Calu3 (cell line): ENCODE measurements around the gene RASSF8. TPM values are rescaled to one million over a fixed set of nuclear protein-coding genes. Genes with fewer than 3 reads are reported as not detected.

Experiments used
- BruUV-seq: library from RNA; stranded (reverse); fragments of 400-500 nt; replicated peaks from 2 replicates; lab custom pipeline; 2021; lab: Mats Ljungman, UMichigan
- CTCF ChIA-PET: fragments of 300-600 bp; sonication (Branson Sonifier 250); formaldehyde crosslinking; loops from one replicate; lab custom pipeline; 2022; ENCODE audit warnings: antibody characterized with exemption; lab: Charles Lee
- DNase-seq: peaks from one replicate; pipeline ENCODE4 v3.0.0; 2022
- H3K27ac Mint-ChIP-seq: one replicate; pipeline ENCODE4 v1.8.0; 2022; ENCODE audit warnings: mixed read lengths; ENCODE audit not compliant: unreplicated experiment
- H3K27me3 Mint-ChIP-seq: one replicate; pipeline ENCODE4 v1.8.0; 2022; ENCODE audit warnings: mixed read lengths; ENCODE audit not compliant: unreplicated experiment
- H3K36me3 Mint-ChIP-seq: one replicate; pipeline ENCODE4 v1.8.0; 2022; ENCODE audit warnings: mild to moderate bottlenecking, moderate library complexity, mixed read lengths; ENCODE audit not compliant: insufficient read depth, unreplicated experiment
- H3K4me1 Mint-ChIP-seq: one replicate; pipeline ENCODE4 v1.8.0; 2022; ENCODE audit warnings: mild to moderate bottlenecking, low read depth, mixed read lengths; ENCODE audit not compliant: unreplicated experiment
- H3K4me3 Mint-ChIP-seq: one replicate; pipeline ENCODE4 v1.8.0; 2022; ENCODE audit warnings: mild to moderate bottlenecking, low read depth, moderate library complexity, mixed read lengths; ENCODE audit not compliant: unreplicated experiment
- H3K9me3 Mint-ChIP-seq: one replicate; pipeline ENCODE4 v1.8.0; 2022; ENCODE audit warnings: low read depth, mixed read lengths; ENCODE audit not compliant: unreplicated experiment
- CTCF ChIP-seq: fragments of 200-600 bp; IDR thresholded peaks from one replicate; pipeline ENCODE4 v1.8.0; 2022; ENCODE audit warnings: antibody characterized with exemption; ENCODE audit not compliant: unreplicated experiment
- intact Hi-C: fragments of 100-400 bp; cut with micrococcal nuclease; formaldehyde crosslinking; loops from one replicate; pipeline ENCODE4 v1.10.0; 2022; ENCODE audit not compliant: unreplicated experiment
- total RNA-seq: library from RNA; stranded (reverse); gene quantifications from 2 replicates; pipeline ENCODE4 v1.2.3, GENCODE V29; 2022

Gene RASSF8
- total RNA-seq, 1 experiment from 2014 or later = 26.6 TPM

DNA sequence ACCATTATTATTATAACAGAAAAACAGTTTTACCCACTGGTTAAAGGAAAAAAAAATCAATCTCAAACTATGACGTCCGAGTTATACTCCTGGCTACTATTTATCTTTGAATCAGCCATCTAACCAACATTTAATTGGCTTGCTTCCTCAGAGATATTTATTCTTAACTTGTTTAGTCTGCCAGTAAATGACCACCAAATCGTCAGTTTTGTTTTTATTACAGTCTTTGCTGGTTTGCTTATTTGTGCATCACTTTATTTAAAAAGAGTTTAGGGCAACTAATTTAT, 71.2 kb downstream of the RASSF8 start:
- intact Hi-C loops = loop anchor here (1.0 to 5.0 kb wide), 3 partner anchors 69 to 593 kb away; no protein-coding TSS in a partner anchor
- no peak overlapping the region for H3K27ac Mint-ChIP-seq
- no peaks in the 10 kb centered on the region for H3K27me3 Mint-ChIP-seq
- H3K9me3 Mint-ChIP-seq = no peaks in the 10 kb centered on the region
- no peak overlapping the region for H3K4me3 Mint-ChIP-seq
- BruUV-seq = no TSS peak
- H3K4me1 Mint-ChIP-seq = peaks cover 33% of the 10 kb centered on the region
- no peaks in the 10 kb centered on the region for H3K36me3 Mint-ChIP-seq
- TF ChIP-seq CTCF = no peak
- no peak for DNase-seq
- CTCF ChIA-PET = no interaction called here

GRCh38 chr12:26030371-26030770, 71.9 kb downstream of the RASSF8 start:
- no peak for DNase-seq
- no peaks in the 10 kb centered on the region for H3K36me3 Mint-ChIP-seq
- intact Hi-C loops = no loop called here
- H3K4me3 Mint-ChIP-seq = no peak overlapping the region
- no peaks in the 10 kb centered on the region for H3K9me3 Mint-ChIP-seq
- BruUV-seq = no TSS peak
- TF ChIP-seq CTCF = no peak
- CTCF ChIA-PET = no interaction called here
- H3K27ac Mint-ChIP-seq = no peak overlapping the region
- no peaks in the 10 kb centered on the region for H3K27me3 Mint-ChIP-seq
- peaks cover 33% of the 10 kb centered on the region for H3K4me1 Mint-ChIP-seq

GRCh38 chr12:26031318-26031717, 72.8 kb downstream of the RASSF8 start:
- no peaks in the 10 kb centered on the region for H3K9me3 Mint-ChIP-seq
- no TSS peak for BruUV-seq
- CTCF ChIA-PET = interaction anchor here (1.2 kb wide), 1 partner anchor 596 kb away, joined by 3 read pairs; no protein-coding TSS in a partner anchor
- H3K27me3 Mint-ChIP-seq = no peaks in the 10 kb centered on the region
- no peak overlapping the region for H3K4me3 Mint-ChIP-seq
- no peak for TF ChIP-seq CTCF
- DNase-seq = no peak
- no peak overlapping the region for H3K27ac Mint-ChIP-seq
- H3K4me1 Mint-ChIP-seq = peaks cover 33% of the 10 kb centered on the region
- intact Hi-C loops = no loop called here
- no peaks in the 10 kb centered on the region for H3K36me3 Mint-ChIP-seq

GRCh38 chr12:26031827-26032226, 73.3 kb downstream of the RASSF8 start:
- H3K27ac Mint-ChIP-seq = no peak overlapping the region
- no peaks in the 10 kb centered on the region for H3K27me3 Mint-ChIP-seq
- no TSS peak for BruUV-seq
- H3K9me3 Mint-ChIP-seq = no peaks in the 10 kb centered on the region
- peaks cover 33% of the 10 kb centered on the region for H3K4me1 Mint-ChIP-seq
- no peak overlapping the region for H3K4me3 Mint-ChIP-seq
- H3K36me3 Mint-ChIP-seq = no peaks in the 10 kb centered on the region
- intact Hi-C loops = no loop called here
- CTCF ChIA-PET = interaction anchor here (1.2 kb wide), 1 partner anchor 596 kb away, joined by 3 read pairs; no protein-coding TSS in a partner anchor
- no peak for TF ChIP-seq CTCF
- DNase-seq = no peak
